HG03575 (cell line): ENCODE data around the gene CDH4.

ENCODE experiments used
- ATAC-seq: cut with Tn5 transposase; IDR thresholded peaks from one replicate; pipeline ENCODE4 v1.9.1; 2021; ENCODE audit not compliant: unreplicated experiment, insufficient number of reproducible peaks, low FRiP score; ENCODE audit errors: extremely low read depth

The CDH4 gene

GRCh38 chr20:61278296-61278695, 26.2 kb downstream of the CDH4 start:
- ATAC-seq: no peak

- no peak for ATAC-seq
These were observed 27.6 kb downstream of the CDH4 start for GRCh38 chr20:61279621-61280150.

DNA sequence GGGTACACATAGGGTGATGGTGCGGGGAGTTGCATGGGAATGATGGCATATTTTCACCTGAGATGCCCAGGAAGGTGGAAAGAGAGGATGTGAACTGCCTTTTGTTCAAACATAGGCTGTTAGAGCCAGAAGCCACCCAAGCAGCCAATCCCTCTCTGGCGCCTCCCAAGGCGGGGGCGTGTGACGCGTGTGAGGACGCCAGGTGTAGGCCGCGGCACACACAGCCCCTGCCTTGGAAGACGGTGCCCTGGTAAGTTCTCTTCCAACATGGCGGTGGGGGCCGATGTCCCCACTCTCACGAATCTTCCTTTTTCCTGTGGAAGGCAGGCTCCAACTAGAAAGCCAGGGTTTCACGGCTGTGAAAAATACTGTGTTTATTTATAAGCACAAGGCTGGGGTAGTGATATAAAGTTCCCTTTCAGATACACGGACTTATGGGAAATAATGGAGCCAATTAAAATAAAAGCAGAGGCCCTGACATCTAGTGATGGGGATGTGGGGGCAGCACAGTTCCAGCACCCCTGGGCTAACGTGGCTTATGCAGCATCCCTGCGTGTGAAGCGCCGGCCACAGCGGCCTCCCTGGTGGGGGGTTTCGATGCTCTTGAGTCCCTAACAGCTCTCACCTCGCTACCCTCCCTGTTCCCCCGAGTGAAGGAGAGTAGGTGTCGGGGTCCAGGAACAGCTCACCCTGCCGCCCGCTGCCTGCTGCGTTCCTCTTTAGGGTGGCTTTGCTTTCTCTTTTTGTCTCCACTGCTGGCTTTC, 28.3 kb downstream of the CDH4 start:
- no peak for ATAC-seq

DNA sequence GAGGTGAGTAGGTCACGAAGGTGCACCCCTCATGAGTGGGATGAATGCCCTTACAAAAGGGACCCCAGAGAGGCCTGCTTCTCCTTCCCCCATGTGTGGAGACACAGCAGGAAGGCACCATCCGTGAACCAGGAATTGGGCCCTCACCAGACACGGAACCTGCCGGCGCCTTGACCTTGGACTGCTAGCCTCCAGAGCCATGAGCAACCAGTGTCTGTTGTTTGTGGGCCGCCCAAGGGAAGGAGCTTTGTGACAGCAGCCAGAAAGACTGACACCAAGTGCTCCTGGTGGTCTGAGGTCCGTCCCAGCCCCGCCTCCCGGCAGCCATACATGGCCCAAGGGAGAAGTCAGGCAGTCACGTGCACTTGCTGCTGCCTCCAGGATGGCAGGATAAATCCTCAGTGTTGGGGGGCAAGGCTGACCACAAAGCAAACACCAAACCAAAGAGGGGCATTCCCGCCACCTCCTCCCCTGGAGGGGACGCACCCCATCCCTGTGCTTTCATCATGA, 29.3 kb downstream of the CDH4 start:
- ATAC-seq: no peak

GRCh38 chr20:61284752-61285151, 32.7 kb downstream of the CDH4 start:
- no peak for ATAC-seq

- no peak for ATAC-seq
These were observed 33.1 kb downstream of the CDH4 start for GRCh38 chr20:61285152-61285645.

DNA sequence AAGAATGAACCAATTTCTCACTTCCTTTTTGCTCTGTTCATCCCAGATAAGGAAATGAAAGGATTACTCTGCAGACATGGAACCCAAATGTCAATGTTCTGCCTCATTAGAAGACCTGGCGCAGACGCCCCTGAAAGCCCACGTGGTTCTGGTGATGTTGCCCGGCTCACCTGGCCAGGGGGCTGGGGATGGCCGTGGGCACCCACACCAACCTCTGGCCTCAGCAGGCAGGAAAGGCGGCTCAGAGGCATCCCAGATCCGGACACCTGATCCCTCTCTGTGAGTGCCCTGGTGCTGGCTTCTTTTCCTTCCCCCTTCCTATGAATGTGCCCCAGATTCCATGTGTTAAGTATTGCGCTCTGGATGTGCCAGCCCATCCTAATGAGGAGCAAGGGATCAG, 33.6 kb downstream of the CDH4 start:
- no peak for ATAC-seq

DNA sequence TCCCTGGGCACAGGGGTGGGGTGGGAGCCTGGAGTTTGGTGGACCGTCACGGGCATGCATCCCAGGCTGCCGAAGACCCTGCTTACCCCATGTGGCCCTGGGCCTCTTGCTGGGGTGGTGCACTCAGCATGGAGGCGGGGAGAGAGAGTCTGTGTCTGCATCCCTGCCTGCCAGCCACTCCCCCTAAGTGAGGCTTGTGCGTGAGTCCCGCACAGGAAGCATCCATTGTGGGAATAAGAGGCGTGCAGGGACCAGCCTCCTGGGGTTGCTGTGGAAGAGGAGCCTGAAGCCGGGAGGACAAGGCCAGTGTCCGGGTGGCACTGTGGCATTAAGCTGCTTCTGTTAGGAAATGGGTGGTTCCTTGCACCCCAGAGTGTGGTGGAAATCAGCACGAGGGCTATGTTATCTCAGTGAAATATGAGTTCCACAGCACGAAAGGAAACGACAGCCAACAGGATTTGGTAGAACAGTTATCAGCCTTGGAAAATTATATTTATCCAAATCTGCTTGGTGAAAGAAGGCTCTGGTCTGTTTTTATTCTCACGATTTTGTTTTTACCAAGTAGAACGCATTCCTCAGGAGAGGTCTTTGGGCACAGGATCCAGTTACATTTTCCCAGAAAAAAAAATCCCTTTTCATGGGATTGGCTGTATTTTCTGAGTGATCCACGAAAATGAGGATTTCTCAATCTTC, 35.7 kb downstream of the CDH4 start:
- ATAC-seq: no peak

GRCh38 chr20:61288331-61288784, 36.3 kb downstream of the CDH4 start:
- no peak for ATAC-seq

DNA sequence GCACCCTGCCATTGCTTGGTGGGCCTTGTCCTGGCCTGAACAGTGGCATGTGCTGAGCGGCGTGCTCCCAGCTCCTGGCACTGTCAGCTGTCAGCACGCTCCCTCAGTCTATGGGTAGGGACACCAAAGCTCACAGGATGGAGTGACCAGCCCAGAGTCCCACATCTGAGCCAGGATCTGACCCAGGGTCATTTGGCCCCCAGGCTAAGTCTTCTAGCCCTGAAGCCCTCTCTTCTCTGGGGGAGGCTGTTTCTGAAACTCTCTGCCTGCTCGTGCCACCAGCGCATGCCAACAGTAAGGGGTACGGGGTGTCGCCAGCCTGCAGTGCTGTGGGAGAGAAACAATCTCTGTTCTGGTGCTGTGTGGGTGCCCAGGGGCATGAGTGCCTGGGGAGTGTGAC, 37.1 kb downstream of the CDH4 start:
- ATAC-seq: no peak

GRCh38 chr20:61290721-61291120, 38.7 kb downstream of the CDH4 start:
- ATAC-seq: no peak

- no peak for ATAC-seq
These were observed 39.2 kb downstream of the CDH4 start for GRCh38 chr20:61291166-61291829.

DNA sequence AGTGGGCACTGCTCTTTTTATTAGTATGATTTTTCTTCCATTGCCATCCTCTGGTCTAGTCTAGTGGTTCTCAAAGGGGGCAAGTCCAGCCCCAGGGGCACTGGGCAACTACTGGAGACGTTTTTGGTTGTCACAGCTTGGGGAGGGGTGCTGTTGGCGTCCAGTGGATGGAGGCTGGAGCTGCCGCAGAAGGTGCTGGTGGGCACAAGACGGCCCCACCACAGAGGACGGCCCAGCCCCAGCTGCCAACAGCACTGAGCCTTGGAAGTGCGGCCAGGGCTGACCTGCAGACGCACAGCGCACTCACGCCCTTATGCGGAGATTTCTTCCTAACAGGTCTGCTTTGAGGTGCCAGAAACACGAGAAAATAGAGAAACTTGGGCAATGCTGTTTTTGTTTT, 40.3 kb downstream of the CDH4 start:
- no peak for ATAC-seq

- ATAC-seq: no peak
These were observed 41.0 kb downstream of the CDH4 start for GRCh38 chr20:61292821-61293612.

DNA sequence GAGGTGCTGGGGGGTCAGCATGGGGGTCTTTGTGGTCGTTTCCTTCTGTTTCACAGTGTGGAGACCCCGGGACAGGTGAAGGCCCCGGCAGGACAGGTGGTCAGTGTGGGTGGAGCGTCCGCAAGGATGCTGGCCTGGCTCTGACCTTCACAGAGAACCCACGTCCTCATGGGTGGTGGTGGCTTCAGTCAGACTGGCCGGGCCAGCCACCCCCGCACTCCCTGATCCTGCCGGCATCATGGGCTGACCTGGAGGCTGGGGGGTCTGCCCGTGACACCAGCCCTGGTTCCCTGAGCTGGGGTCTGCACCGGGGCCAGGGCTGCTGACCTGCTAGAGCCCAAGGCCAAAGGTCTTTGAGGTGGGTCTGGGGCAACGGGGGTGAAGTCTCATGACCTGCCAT, 41.9 kb downstream of the CDH4 start:
- ATAC-seq: no peak

- ATAC-seq: no peak
These were observed 43.2 kb downstream of the CDH4 start for GRCh38 chr20:61295249-61295648.

DNA sequence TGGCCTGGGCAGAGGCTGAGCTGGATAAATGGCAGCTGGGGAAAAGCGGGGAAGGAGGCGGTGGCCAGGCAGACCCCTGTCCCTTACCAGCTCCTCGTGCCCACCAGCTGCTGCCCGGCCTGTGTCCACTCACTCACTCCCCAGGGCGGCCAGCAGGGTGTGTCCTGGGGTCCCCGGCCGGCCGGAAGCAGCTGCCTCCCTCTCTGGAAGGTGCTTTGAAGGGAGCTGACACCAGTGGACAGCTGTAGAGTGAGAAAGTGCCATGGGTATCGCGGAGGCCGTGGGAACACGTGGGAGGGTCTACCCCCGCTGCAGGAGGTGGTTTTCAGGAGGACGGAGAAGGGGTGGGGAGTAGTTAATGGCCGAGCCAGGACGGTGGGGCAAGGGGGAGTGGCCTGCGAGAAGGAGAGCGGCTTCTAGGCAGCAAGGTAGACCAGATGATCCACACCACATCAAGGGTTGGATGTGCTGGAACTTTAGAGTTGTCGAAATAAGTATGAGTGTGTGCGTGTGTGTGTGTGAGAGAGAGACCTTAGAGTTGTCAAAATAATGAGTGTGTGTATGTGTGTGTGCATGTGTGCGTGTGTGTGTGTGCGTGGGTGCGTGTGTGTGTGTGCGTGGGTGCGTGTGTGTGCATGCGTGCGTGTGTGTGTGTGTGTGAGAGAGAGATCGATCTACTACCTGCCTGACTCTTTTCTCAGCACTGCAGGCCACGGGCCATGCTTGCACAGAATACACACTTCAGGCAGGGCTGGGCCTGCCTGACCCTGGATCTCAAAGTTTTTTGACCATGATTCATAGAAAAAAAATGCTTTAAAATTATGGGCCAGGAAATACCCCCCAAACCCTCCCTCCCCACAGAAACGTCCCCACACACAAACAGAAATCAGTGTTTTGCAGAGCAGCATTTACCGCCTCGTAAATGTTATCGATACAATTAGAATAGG, 43.9 kb downstream of the CDH4 start:
- no peak for ATAC-seq

DNA sequence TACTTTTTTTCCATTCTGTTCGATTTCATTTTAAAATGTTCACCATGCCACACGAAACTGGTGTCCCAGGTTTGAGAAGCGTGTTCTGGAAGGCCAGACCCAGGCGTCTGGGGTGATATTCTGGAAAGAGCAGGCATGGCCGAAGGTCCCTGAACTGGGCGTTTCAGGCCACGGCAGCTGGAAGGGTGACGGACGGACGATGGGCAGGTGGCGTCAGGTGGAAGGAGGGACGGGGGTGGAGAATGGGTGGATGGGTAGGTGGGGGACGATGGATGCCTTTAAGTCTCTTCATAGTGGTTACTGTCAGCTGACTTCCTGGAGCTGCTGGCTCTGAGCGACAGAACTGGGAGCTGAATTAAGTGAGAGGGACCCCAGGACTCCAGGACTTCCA, 44.6 kb downstream of the CDH4 start:
- ATAC-seq: no peak
